Astrocyte of the spinal cord (primary cell): Measurements from ENCODE around the gene PPL.

ENCODE experiments used
- DNase-seq: peaks from one replicate; pipeline ENCODE4 v3.0.0; 2011; ENCODE audit warnings: low read depth, low spot score
- H3K4me3 ChIP-seq: 2 replicates; pipeline ENCODE4 v1.5.1; 2011; ENCODE audit warnings: low read depth, mild to moderate bottlenecking, low read length, moderate library complexity
- in situ Hi-C: cut with HindIII; loops from 2 replicates; pipeline ENCODE4 v1.10.0; 2017; ENCODE audit warnings: low sequenced_read_pairs
- TF ChIP-seq, protein P1 (sequence below): IDR thresholded peaks from 2 replicates; pipeline ENCODE4 v1.5.1; 2012; ENCODE audit warnings: low read depth, mild to moderate bottlenecking, low read length, inconsistent platforms

Gene PPL

GRCh38 chr16:4882000-4882632, 54.8 kb downstream of the PPL start:
- in situ Hi-C loops = no loop called here
- peak; percentile 63 for DNase-seq
- TF ChIP-seq, protein P1, sequence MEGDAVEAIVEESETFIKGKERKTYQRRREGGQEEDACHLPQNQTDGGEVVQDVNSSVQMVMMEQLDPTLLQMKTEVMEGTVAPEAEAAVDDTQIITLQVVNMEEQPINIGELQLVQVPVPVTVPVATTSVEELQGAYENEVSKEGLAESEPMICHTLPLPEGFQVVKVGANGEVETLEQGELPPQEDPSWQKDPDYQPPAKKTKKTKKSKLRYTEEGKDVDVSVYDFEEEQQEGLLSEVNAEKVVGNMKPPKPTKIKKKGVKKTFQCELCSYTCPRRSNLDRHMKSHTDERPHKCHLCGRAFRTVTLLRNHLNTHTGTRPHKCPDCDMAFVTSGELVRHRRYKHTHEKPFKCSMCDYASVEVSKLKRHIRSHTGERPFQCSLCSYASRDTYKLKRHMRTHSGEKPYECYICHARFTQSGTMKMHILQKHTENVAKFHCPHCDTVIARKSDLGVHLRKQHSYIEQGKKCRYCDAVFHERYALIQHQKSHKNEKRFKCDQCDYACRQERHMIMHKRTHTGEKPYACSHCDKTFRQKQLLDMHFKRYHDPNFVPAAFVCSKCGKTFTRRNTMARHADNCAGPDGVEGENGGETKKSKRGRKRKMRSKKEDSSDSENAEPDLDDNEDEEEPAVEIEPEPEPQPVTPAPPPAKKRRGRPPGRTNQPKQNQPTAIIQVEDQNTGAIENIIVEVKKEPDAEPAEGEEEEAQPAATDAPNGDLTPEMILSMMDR = no peak
- H3K4me3 ChIP-seq = no peak overlapping the region

- TF ChIP-seq, protein P1 = no peak
- no peak for DNase-seq
- H3K4me3 ChIP-seq = no peak overlapping the region
- in situ Hi-C loops = no loop called here
These were observed 56.9 kb downstream of the PPL start for GRCh38 chr16:4880006-4880580.

- in situ Hi-C loops = no loop called here
- DNase-seq = no peak
- TF ChIP-seq, protein P1 = no peak
- H3K4me3 ChIP-seq = no peak overlapping the region
These were observed 57.9 kb downstream of the PPL start for GRCh38 chr16:4879049-4879448.

DNA sequence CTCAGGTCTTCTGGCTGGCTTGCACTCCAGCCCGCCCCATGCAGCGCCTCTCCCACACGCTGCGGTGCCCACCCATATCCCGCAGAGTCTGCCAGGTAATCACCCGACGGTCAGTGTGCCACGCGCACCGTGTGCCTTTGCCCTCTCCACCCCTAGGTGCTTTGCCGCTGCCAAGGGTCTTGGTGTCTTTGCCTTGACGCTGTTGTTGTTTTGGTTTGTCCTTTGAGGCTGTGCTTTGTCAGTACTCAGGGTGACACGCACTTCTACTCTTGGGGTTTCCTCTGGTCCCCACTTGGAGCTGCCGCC, 59.6 kb downstream of the PPL start:
- H3K4me3 ChIP-seq = no peak overlapping the region
- no peak for DNase-seq
- TF ChIP-seq, protein P1 = no peak
- in situ Hi-C loops = no loop called here

GRCh38 chr16:4876646-4877379, 60.1 kb downstream of the PPL start:
- H3K4me3 ChIP-seq = no peak overlapping the region
- DNase-seq = no peak
- TF ChIP-seq, protein P1 = no peak
- in situ Hi-C loops = no loop called here

GRCh38 chr16:4874666-4875065, 62.3 kb downstream of the PPL start:
- no peak for DNase-seq
- H3K4me3 ChIP-seq = no peak overlapping the region
- in situ Hi-C loops = no loop called here
- TF ChIP-seq, protein P1 = no peak
